ENCODE data around the gene CAPRIN1. TPM values are rescaled to one million over a fixed set of nuclear protein-coding genes. Genes with fewer than 3 reads are reported as not detected.
"Not testable (repeated sequence)": the region's sequence is repeated elsewhere in the genome, so short reads cannot be mapped to it uniquely, and the experiment has no call there.

Gene CAPRIN1
- total RNA-seq, 1 donor from 2014 or later: 285 TPM

GRCh38 chr11:34054351-34054750 lies 2.8 kb downstream of the CAPRIN1 start:
- peaks cover 28% of the 10 kb centered on the region for H3K4me1 Mint-ChIP-seq (ENCODE audit: low read depth)
- peak overlapping the region; percentile 99 for H3K4me3 Mint-ChIP-seq

DNA sequence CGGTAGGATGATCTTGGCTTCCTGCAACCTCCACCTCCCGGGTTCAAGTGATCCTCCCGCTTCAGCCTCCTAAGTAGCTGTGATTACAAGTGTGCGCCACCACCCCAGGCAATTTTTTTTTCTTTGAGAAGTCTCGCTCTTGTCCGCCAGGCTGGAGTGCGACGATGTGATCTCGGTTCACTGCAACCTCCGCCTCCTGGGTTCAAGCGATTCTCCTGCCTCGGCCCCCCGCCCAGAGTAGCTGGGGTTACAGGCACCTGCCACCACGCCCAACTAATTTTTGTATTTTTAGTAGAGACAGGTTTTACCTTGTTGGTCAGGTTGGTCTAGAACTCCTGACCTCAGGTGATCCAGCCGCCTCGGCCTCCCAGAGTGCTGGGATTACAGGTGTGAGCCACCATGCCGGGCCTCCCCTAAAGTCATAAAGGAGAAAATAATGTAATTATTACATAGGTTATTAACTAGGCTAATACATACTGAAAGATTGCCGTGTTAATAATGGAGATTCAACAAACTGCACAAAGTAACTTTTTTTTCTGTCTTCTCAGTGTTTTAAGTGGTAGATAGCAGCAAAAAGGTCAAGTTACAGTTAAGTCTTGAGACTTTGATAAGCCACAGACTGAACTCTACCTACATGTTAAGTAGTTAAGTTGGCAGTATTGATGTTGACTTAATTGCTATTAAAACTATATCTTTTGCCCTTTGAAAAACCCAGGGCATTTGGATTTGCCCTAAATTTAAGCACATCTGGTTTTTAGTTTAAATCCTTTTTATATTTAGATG lies 3.9 kb downstream of the CAPRIN1 start:
- Mint-ChIP-seq H3K9me3 (no peaks in the 10 kb centered on the region), H3K27me3 (ENCODE audit: insufficient read depth) (no peaks in the 10 kb centered on the region), H3K4me1 (ENCODE audit: low read depth) (peaks cover 33% of the 10 kb centered on the region), H3K36me3 (ENCODE audit: low read depth) (peaks cover 26% of the 10 kb centered on the region), H3K4me3 (peak overlapping the region; percentile 68), H3K27ac (peak overlapping the region; percentile 52)
- no peak for DNase-seq (ENCODE audit: low spot score)
- intact Hi-C loops (cut with micrococcal nuclease): loop anchor here (10.0 kb wide), 2 partner anchors 1041 to 1609 kb away; partner anchors contain the start of genes DEPDC7 and TRIM44

More at GRCh38 chr11:34054351-34054750, 2.8 kb downstream of the CAPRIN1 start:
- intact Hi-C loops (cut with micrococcal nuclease): loop anchor here (5.0 to 10.0 kb wide), 5 partner anchors 162 to 1610 kb away; partner anchors contain the start of genes CSTF3, DEPDC7, LMO2 and QSER1
- Mint-ChIP-seq H3K36me3 (ENCODE audit: low read depth) (peaks cover 23% of the 10 kb centered on the region), H3K27ac (peak overlapping the region; percentile 29)
- H3K9me3 Mint-ChIP-seq; H3K27me3 Mint-ChIP-seq (ENCODE audit: insufficient read depth); DNase-seq (ENCODE audit: low spot score): not testable (repeated sequence)

GRCh38 chr11:34056672-34057071 lies 5.1 kb downstream of the CAPRIN1 start:
- intact Hi-C loops (cut with micrococcal nuclease): loop anchor here (10.0 kb wide), 2 partner anchors 1042 to 1608 kb away; partner anchors contain the start of genes DEPDC7 and TRIM44

DNA sequence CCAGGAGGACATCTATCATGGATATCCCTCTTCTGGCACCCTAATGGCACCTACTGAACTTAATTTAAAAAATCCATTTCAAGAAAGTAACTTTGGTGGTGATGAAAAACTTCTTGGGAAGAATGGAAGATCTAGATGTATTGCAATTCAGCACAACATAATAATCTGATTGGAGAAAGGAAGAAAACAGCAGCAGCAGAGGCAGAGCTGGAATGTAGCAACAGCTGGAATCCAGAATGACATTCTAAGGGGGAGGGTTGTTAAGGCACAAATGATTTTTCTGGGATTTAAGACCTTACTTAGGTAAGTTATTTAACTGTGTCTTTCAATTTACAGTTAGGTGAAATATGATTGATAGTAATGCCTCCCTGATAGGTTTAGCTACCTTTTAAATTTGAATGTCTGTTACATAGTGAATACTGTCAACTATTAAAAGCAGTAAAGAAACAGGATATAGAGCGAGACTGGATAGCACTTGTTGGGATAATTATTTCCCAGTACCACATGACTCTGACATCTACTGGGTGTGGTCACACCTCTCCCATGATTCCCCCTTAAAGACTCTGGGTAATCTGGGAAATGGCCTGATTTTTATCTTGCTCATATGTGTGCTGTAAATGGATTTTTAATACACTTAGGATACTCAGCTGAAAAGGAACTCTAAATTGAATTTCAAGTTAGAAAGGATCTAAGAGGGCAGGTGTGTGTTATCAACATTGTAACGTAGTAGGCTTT lies 11.7 kb downstream of the CAPRIN1 start:
- peaks cover 20% of the 10 kb centered on the region for H3K36me3 Mint-ChIP-seq (ENCODE audit: low read depth)
- no peak overlapping the region for H3K27ac Mint-ChIP-seq
- no peaks in the 10 kb centered on the region for H3K9me3 Mint-ChIP-seq
- intact Hi-C loops (cut with micrococcal nuclease): no loop called here
- H3K27me3 Mint-ChIP-seq (ENCODE audit: insufficient read depth): no peaks in the 10 kb centered on the region
- H3K4me3 Mint-ChIP-seq: no peak overlapping the region
- H3K4me1 Mint-ChIP-seq (ENCODE audit: low read depth): peaks cover 55% of the 10 kb centered on the region
- no peak for DNase-seq (ENCODE audit: low spot score)

More at GRCh38 chr11:34056672-34057071, 5.1 kb downstream of the CAPRIN1 start:
- H3K4me1 Mint-ChIP-seq (ENCODE audit: low read depth): peaks cover 28% of the 10 kb centered on the region
- peaks cover 27% of the 10 kb centered on the region for H3K36me3 Mint-ChIP-seq (ENCODE audit: low read depth)
- no peak overlapping the region for H3K27ac Mint-ChIP-seq
- DNase-seq (ENCODE audit: low spot score): no peak
- H3K9me3 Mint-ChIP-seq: no peaks in the 10 kb centered on the region
- no peak overlapping the region for H3K4me3 Mint-ChIP-seq
- no peaks in the 10 kb centered on the region for H3K27me3 Mint-ChIP-seq (ENCODE audit: insufficient read depth)

DNA sequence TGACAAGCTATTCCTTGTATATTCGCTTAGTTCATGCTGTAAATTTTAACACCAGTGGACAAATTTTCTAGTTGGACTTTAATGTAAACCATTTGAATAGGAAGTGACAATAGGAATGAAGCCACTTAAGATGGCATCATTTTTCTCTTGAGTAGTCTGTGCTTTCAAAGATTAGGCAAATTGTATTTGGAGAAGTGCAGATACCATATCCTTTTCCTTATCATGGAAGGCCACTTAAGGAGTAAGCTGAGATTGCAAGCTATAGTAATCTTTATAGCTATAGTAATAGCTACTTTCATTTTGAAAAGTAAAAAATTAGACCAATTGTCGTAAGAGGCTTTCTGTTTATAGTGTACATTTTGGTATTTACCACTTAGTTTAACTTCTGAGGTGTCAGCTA lies 12.8 kb downstream of the CAPRIN1 start:
- no peaks in the 10 kb centered on the region for H3K9me3 Mint-ChIP-seq
- peaks cover 17% of the 10 kb centered on the region for H3K36me3 Mint-ChIP-seq (ENCODE audit: low read depth)
- H3K27me3 Mint-ChIP-seq (ENCODE audit: insufficient read depth): no peaks in the 10 kb centered on the region
- no peak overlapping the region for H3K27ac Mint-ChIP-seq
- no peak for DNase-seq (ENCODE audit: low spot score)
- no peak overlapping the region for H3K4me3 Mint-ChIP-seq
- peaks cover 48% of the 10 kb centered on the region for H3K4me1 Mint-ChIP-seq (ENCODE audit: low read depth)
- intact Hi-C loops (cut with micrococcal nuclease): no loop called here

GRCh38 chr11:34065505-34066203 lies 14.1 kb downstream of the CAPRIN1 start:
- no peak for DNase-seq (ENCODE audit: low spot score)
- H3K36me3 Mint-ChIP-seq (ENCODE audit: low read depth): peaks cover 13% of the 10 kb centered on the region
- H3K9me3 Mint-ChIP-seq: no peaks in the 10 kb centered on the region
- H3K4me3 Mint-ChIP-seq: no peak overlapping the region
- no peaks in the 10 kb centered on the region for H3K27me3 Mint-ChIP-seq (ENCODE audit: insufficient read depth)
- intact Hi-C loops (cut with micrococcal nuclease): no loop called here
- H3K4me1 Mint-ChIP-seq (ENCODE audit: low read depth): peaks cover 42% of the 10 kb centered on the region
- no peak overlapping the region for H3K27ac Mint-ChIP-seq

GRCh38 chr11:34066766-34067165 lies 15.2 kb downstream of the CAPRIN1 start:
- H3K27me3 Mint-ChIP-seq (ENCODE audit: insufficient read depth); DNase-seq (ENCODE audit: low spot score); H3K27ac Mint-ChIP-seq; H3K9me3 Mint-ChIP-seq; H3K4me3 Mint-ChIP-seq; intact Hi-C loops (cut with micrococcal nuclease): not testable (repeated sequence)
- H3K4me1 Mint-ChIP-seq (ENCODE audit: low read depth): peaks cover 46% of the 10 kb centered on the region
- peaks cover 15% of the 10 kb centered on the region for H3K36me3 Mint-ChIP-seq (ENCODE audit: low read depth)

GRCh38 chr11:34067383-34068065 lies 16.0 kb downstream of the CAPRIN1 start:
- no peaks in the 10 kb centered on the region for H3K27me3 Mint-ChIP-seq (ENCODE audit: insufficient read depth)
- H3K36me3 Mint-ChIP-seq (ENCODE audit: low read depth): peaks cover 16% of the 10 kb centered on the region
- intact Hi-C loops (cut with micrococcal nuclease): no loop called here
- H3K27ac Mint-ChIP-seq: no peak overlapping the region
- H3K4me1 Mint-ChIP-seq (ENCODE audit: low read depth): peaks cover 44% of the 10 kb centered on the region
- no peak for DNase-seq (ENCODE audit: low spot score)
- no peak overlapping the region for H3K4me3 Mint-ChIP-seq
- H3K9me3 Mint-ChIP-seq: no peaks in the 10 kb centered on the region

GRCh38 chr11:34068111-34068510 lies 16.6 kb downstream of the CAPRIN1 start:
- peaks cover 16% of the 10 kb centered on the region for H3K36me3 Mint-ChIP-seq (ENCODE audit: low read depth)
- no peak overlapping the region for H3K4me3 Mint-ChIP-seq
- H3K9me3 Mint-ChIP-seq: no peaks in the 10 kb centered on the region
- no peak for DNase-seq (ENCODE audit: low spot score)
- H3K4me1 Mint-ChIP-seq (ENCODE audit: low read depth): peaks cover 46% of the 10 kb centered on the region
- no peak overlapping the region for H3K27ac Mint-ChIP-seq
- H3K27me3 Mint-ChIP-seq (ENCODE audit: insufficient read depth): no peaks in the 10 kb centered on the region
- intact Hi-C loops (cut with micrococcal nuclease): no loop called here

DNA sequence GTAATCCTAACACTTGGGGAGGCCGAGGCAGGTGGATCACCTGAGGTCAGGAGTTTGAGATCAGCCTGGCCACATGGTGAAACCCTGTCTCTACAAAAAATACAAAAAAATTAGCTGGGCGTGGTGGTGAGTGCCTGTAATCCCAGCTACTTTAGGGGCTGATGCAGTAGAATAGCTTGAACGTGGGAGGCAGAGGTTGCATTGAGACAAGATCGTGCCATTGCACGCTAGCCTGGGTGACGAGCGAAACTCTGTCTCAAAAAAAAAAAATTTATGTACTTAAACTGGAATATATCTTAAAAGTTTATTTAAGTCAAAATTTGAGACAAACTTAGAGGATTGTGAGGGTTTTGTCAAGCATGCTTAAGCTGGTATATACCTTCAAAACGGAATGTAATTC lies 19.8 kb downstream of the CAPRIN1 start:
- H3K27ac Mint-ChIP-seq; DNase-seq (ENCODE audit: low spot score); H3K4me3 Mint-ChIP-seq; intact Hi-C loops (cut with micrococcal nuclease); H3K9me3 Mint-ChIP-seq; H3K27me3 Mint-ChIP-seq (ENCODE audit: insufficient read depth): not testable (repeated sequence)
- peaks cover 33% of the 10 kb centered on the region for H3K4me1 Mint-ChIP-seq (ENCODE audit: low read depth)
- peaks cover 27% of the 10 kb centered on the region for H3K36me3 Mint-ChIP-seq (ENCODE audit: low read depth)

DNA sequence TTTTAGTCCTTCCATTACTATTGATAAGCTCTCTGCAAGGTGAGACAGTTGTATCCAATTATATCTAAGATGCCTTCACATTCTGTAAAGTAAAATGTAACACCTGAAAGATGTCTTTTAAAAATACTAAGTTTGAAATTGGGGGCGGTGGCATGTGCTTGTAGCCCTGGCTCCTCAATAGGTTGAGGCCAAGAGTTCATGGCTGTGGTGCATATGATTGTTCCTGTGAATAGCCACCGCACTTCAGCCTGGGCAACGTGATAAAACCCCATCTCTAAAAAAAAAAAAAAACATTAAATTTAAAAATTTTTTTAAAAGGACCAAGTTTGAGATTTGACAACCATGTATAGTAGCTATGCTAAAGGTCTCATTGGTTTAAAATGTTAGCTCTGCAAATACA lies 20.5 kb downstream of the CAPRIN1 start:
- intact Hi-C loops (cut with micrococcal nuclease): no loop called here
- Mint-ChIP-seq H3K36me3 (ENCODE audit: low read depth) (peaks cover 28% of the 10 kb centered on the region), H3K9me3 (no peaks in the 10 kb centered on the region), H3K27me3 (ENCODE audit: insufficient read depth) (no peaks in the 10 kb centered on the region), H3K27ac (no peak overlapping the region), H3K4me1 (ENCODE audit: low read depth) (peaks cover 33% of the 10 kb centered on the region), H3K4me3 (no peak overlapping the region)
- DNase-seq (ENCODE audit: low spot score): no peak

GRCh38 chr11:34072832-34073231 lies 21.3 kb downstream of the CAPRIN1 start:
- Mint-ChIP-seq H3K27ac (no peak overlapping the region), H3K27me3 (ENCODE audit: insufficient read depth) (no peaks in the 10 kb centered on the region), H3K36me3 (ENCODE audit: low read depth) (peaks cover 35% of the 10 kb centered on the region), H3K9me3 (no peaks in the 10 kb centered on the region), H3K4me3 (no peak overlapping the region), H3K4me1 (ENCODE audit: low read depth) (peaks cover 35% of the 10 kb centered on the region)
- intact Hi-C loops (cut with micrococcal nuclease): no loop called here
- no peak for DNase-seq (ENCODE audit: low spot score)
